Muscle layer of duodenum (tissue), 2 donors: ENCODE measurements around the gene TPO.

ENCODE experiments used
- H3K27ac ChIP-seq: one replicate; pipeline ENCODE4 v1.7.0; 2013; ENCODE audit warnings: mild to moderate bottlenecking, low read length
- H3K27me3 ChIP-seq: one replicate; pipeline ENCODE4 v1.7.0; 2013; ENCODE audit warnings: low read depth, mild to moderate bottlenecking, control low read depth, low read length
- H3K36me3 ChIP-seq, 2 donors: one replicate each; pipeline ENCODE4 v1.7.0; 2013; ENCODE audit warnings: low read length in 2 of 2, control low read depth in 1 of 2, mild to moderate bottlenecking in 1 of 2; ENCODE audit not compliant: insufficient read depth in 2 of 2, control insufficient read depth in 1 of 2
- H3K4me1 ChIP-seq, 2 donors: one replicate each; pipeline ENCODE4 v1.7.0; 2013; ENCODE audit warnings: low read length in 2 of 2, mild to moderate bottlenecking in 2 of 2, control low read depth in 1 of 2, moderate library complexity in 1 of 2; ENCODE audit not compliant: insufficient read depth in 2 of 2, control insufficient read depth in 1 of 2
- H3K4me3 ChIP-seq, 2 donors: one replicate each; pipeline ENCODE4 v1.7.0; 2013; ENCODE audit warnings: low read length in 2 of 2, low read depth in 1 of 2, mild to moderate bottlenecking in 1 of 2
- H3K9me3 ChIP-seq, 2 donors: one replicate each; pipeline ENCODE4 v1.7.0; 2013; ENCODE audit warnings: low read length in 2 of 2, control low read depth in 1 of 2, mild to moderate bottlenecking in 1 of 2; ENCODE audit not compliant: control insufficient read depth in 1 of 2
- donor health status: healthy.

The TPO gene

GRCh38 chr2:1495676-1496358 is 82.6 kb downstream of the TPO start:
- H3K4me1 ChIP-seq: no peaks in the 10 kb centered on the region
- H3K27ac ChIP-seq: no peak overlapping the region
- H3K4me3 ChIP-seq: no peak overlapping the region
- no peaks in the 10 kb centered on the region for H3K9me3 ChIP-seq
- H3K27me3 ChIP-seq: no peaks in the 10 kb centered on the region
- no peaks in the 10 kb centered on the region for H3K36me3 ChIP-seq

DNA sequence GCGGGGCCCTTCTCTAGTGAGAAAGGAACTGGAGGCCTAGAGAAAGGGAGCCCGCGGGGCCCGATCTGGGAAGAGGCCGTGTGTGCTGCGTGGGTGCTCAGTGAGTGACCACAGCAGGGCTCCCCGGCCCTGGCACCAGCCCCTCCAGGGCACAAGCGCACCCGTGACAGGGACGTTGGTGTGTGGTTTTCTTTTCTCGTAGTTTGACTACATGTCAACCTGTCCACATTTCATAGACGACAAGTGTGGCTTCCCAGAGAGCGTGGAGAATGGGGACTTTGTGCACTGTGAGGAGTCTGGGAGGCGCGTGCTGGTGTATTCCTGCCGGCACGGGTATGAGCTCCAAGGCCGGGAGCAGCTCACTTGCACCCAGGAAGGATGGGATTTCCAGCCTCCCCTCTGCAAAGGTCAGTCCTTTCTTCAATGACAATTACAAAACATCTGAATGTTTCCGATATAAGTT is 83.1 kb downstream of the TPO start:
- no peaks in the 10 kb centered on the region for H3K4me1 ChIP-seq
- no peak overlapping the region for H3K4me3 ChIP-seq
- no peaks in the 10 kb centered on the region for H3K27me3 ChIP-seq
- H3K9me3 ChIP-seq: no peaks in the 10 kb centered on the region
- H3K36me3 ChIP-seq: no peaks in the 10 kb centered on the region
- no peak overlapping the region for H3K27ac ChIP-seq

GRCh38 chr2:1497122-1497611 is 83.9 kb downstream of the TPO start:
- Histone ChIP-seq H3K4me3 (no peak overlapping the region), H3K27me3 (no peaks in the 10 kb centered on the region), H3K9me3 (no peaks in the 10 kb centered on the region), H3K4me1 (no peaks in the 10 kb centered on the region), H3K36me3 (no peaks in the 10 kb centered on the region), H3K27ac (no peak overlapping the region)

DNA sequence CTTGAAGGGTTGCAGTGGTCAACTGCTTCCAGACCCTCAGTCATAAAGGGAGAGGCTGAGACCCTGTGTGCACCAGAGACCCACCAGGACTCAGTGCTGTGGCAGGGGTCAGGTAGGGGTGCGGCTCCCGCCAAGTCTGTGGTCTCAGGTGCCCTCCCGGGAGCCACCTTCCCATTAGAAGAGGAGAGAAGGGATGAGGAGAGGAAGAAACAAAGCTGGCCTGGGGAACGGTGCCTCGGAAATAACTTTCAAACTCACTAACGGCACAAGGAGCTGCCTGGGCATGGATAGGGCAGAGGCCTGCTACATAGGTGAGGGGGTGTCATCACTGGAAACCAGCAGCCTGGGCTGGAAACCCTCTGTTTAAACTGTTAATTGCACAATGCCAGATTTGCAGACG is 84.9 kb downstream of the TPO start:
- Histone ChIP-seq H3K36me3 (no peaks in the 10 kb centered on the region), H3K27ac (no peak overlapping the region), H3K27me3 (no peaks in the 10 kb centered on the region)

DNA sequence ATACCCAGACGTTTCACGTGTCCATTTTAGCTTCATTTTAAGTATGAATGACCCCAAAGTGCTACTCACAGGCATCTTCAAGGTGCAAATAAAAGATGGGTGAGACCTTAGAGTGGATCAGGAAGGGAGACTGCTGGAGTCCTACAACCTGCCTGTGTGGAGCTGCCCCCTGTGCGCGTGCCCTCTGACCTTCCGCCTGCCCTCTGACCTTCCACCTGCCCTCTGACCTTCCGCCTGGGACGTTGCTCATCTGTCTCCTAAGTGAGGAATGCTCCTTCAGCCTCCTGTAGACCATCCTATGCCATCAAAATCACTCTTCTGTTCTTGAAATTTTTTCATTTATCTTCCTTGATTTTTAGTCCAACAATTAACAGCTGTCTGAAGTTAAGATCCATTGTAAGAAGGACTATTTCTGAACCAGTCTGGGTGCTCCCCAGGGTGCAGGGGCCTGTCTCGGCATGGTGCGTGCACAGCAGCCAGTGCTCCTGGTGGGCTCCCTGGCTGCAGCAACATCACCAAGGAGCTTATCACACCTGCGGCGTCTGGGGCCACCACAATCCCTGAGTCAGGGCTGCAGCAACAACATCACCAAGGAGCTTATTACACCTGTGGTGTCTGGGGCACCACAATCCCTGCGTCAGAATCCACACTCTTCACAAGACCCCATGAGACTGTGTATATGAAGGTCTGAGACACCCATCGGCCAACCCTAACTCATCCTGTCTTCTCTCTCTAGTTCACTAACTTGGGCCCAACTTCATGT is 86.0 kb downstream of the TPO start:
- Histone ChIP-seq H3K27me3 (no peaks in the 10 kb centered on the region), H3K9me3 (no peaks in the 10 kb centered on the region), H3K27ac (no peak overlapping the region), H3K36me3 (no peaks in the 10 kb centered on the region), H3K4me3 (no peak overlapping the region), H3K4me1 (no peaks in the 10 kb centered on the region)

More for the DNA sequence above, 84.9 kb downstream of the TPO start:
- no peaks in the 10 kb centered on the region for H3K4me1 ChIP-seq
- H3K9me3 ChIP-seq: no peaks in the 10 kb centered on the region
- H3K4me3 ChIP-seq: no peak overlapping the region

DNA sequence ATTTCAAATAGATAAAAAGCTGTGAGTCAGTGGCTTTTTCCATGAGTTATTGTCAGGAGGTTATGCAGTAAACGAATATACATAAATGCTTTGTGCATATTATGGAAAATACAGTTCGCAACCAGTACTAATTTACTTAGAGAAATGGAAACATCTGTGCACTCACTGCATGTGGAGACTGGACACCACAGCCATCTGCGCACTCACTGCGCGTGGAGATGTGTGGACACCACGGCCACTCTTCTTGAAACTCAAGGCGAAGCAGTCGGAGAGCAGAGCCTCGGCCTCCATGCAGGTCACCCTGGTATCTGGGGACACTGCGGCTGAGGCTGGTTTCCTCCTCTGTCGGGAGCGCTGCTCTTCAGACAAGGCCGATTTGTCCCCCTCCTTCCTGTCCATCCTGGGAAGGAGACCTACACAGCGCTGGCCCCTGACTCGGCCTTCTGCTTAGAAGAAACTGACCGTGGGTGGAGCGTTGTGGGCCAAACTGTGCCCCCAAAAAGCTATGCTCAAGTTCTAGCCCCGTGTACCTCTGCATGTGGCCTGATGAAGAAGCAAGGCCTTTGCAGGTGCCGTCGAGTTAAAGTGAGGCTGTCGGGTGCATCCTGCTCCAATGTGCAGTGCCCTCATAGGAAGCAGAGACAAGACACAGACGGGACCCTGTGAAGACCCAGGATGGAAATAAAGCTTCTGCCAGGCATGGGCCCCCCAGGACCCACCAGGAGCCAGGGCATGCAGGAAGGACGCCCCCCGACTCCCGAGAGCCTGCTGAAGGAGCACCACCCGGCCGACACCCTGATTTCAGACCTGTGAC is 88.0 kb downstream of the TPO start:
- H3K4me3 ChIP-seq: no peak overlapping the region
- no peak overlapping the region for H3K27ac ChIP-seq
- no peaks in the 10 kb centered on the region for H3K9me3 ChIP-seq
- no peaks in the 10 kb centered on the region for H3K27me3 ChIP-seq
- H3K36me3 ChIP-seq: no peaks in the 10 kb centered on the region
- H3K4me1 ChIP-seq: no peaks in the 10 kb centered on the region

GRCh38 chr2:1501991-1502390 is 88.7 kb downstream of the TPO start:
- Histone ChIP-seq H3K9me3 (no peaks in the 10 kb centered on the region), H3K36me3 (no peaks in the 10 kb centered on the region), H3K27ac (no peak overlapping the region)

DNA sequence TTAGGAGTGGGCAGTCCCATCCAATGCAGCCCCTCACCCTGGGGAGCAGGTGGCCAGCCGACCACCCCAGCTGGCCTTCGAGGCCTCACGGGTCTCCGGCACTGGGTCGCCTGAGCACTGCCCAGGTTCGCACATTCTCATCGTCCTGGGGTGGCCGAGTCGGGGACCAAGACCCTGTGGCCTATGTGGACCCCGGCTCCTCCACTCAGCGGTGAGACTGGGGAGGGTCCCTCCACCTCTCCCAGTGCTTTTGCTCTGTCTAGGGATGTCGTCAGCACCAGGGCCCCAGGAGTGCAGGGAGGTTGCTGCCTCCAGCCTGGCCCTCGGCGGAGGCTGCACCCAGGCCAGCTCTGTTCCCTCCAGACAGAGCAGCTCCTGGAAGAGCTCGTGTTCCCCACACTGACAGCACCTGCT is 89.6 kb downstream of the TPO start:
- no peak overlapping the region for H3K27ac ChIP-seq
- no peaks in the 10 kb centered on the region for H3K27me3 ChIP-seq
- H3K36me3 ChIP-seq: no peaks in the 10 kb centered on the region
- no peaks in the 10 kb centered on the region for H3K9me3 ChIP-seq
- no peak overlapping the region for H3K4me3 ChIP-seq
- H3K4me1 ChIP-seq: no peaks in the 10 kb centered on the region

More at GRCh38 chr2:1501991-1502390, 88.7 kb downstream of the TPO start:
- H3K4me1 ChIP-seq: no peaks in the 10 kb centered on the region
- H3K4me3 ChIP-seq: no peak overlapping the region
- H3K27me3 ChIP-seq: no peaks in the 10 kb centered on the region

- Histone ChIP-seq H3K27ac (no peak overlapping the region), H3K9me3 (no peaks in the 10 kb centered on the region)
Measured at GRCh38 chr2:1503471-1504310, 90.4 kb downstream of the TPO start.

DNA sequence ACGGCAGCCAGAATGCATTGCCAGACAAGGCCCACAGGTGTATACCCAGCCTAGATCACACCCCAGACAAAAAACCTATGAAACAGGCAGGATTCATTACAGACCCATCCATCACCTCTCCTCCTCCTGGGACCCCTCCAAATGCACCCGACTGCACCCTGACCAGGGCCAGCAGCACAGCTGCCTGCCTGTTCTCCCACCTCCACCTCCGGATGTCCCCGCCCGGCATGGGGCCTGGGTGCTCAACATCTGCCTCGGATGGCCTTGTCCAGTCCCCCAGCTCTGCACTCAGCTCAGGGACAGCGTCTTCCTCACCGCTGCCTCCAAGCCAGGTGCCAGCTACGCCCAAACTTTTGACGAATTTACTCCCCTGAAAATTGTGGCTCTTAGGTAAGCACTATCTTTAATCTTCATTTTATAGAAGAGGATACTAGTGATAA is 91.1 kb downstream of the TPO start:
- no peak overlapping the region for H3K27ac ChIP-seq
- H3K36me3 ChIP-seq: no peaks in the 10 kb centered on the region
- no peaks in the 10 kb centered on the region for H3K9me3 ChIP-seq

More at GRCh38 chr2:1503471-1504310, 90.4 kb downstream of the TPO start:
- no peak overlapping the region for H3K4me3 ChIP-seq
- H3K27me3 ChIP-seq: no peaks in the 10 kb centered on the region
- no peaks in the 10 kb centered on the region for H3K4me1 ChIP-seq
- no peaks in the 10 kb centered on the region for H3K36me3 ChIP-seq

More for the DNA sequence above, 91.1 kb downstream of the TPO start:
- Histone ChIP-seq H3K27me3 (no peaks in the 10 kb centered on the region), H3K4me1 (no peaks in the 10 kb centered on the region), H3K4me3 (no peak overlapping the region)
